ENCODE results near the gene ANKRD50.
A peak's percentile ranks its signal among the peaks of the same experiment; 100 is the strongest.

- peak in 2 of 3 experiments; percentile 17 to 46 for TF ChIP-seq CTCF (IDR thresholded peaks at IDR 0.05)
- no peak for TF ChIP-seq POLR2A (IDR thresholded peaks at IDR 0.05)
These were observed 657 bp upstream of the ANKRD50 start for GRCh38 chr4:124713185-124713592.

All from vagina (tissue), 2 donors.